Kidney capillary endothelial cell (primary cell): Measurements from ENCODE around the gene CTAGE4.
"Not testable (repeated sequence)": the region's sequence is repeated elsewhere in the genome, so short reads cannot be mapped to it uniquely, and the experiment has no call there.

ENCODE experiments used
- DNase-seq: peaks from one replicate; pipeline ENCODE4 v3.0.0-alpha.2; 2018; ENCODE audit warnings: low spot score

Gene CTAGE4

GRCh38 chr7:144205306-144205705 lies 22.0 kb downstream of the CTAGE4 start:
- not testable (repeated sequence) for DNase-seq

- not testable (repeated sequence) for DNase-seq
Observed at GRCh38 chr7:144217200-144217599, 33.9 kb downstream of the CTAGE4 start.

- not testable (repeated sequence) for DNase-seq
Observed at GRCh38 chr7:144218581-144218980, 35.3 kb downstream of the CTAGE4 start.

GRCh38 chr7:144219149-144219548 lies 35.9 kb downstream of the CTAGE4 start:
- not testable (repeated sequence) for DNase-seq

GRCh38 chr7:144220531-144220930 lies 37.3 kb downstream of the CTAGE4 start:
- not testable (repeated sequence) for DNase-seq

GRCh38 chr7:144223675-144224074 lies 40.4 kb downstream of the CTAGE4 start:
- DNase-seq = not testable (repeated sequence)

- not testable (repeated sequence) for DNase-seq
Observed at GRCh38 chr7:144226866-144227265, 43.6 kb downstream of the CTAGE4 start.

- DNase-seq = not testable (repeated sequence)
Observed at GRCh38 chr7:144228810-144229209, 45.5 kb downstream of the CTAGE4 start.

GRCh38 chr7:144231027-144231426 lies 47.8 kb downstream of the CTAGE4 start:
- not testable (repeated sequence) for DNase-seq

GRCh38 chr7:144233039-144233438 lies 49.8 kb downstream of the CTAGE4 start:
- not testable (repeated sequence) for DNase-seq
